ENCODE data around the gene ATP6AP2.
A peak's percentile ranks its signal among the peaks of the same experiment; 100 is the strongest.
"Not testable (repeated sequence)": the region's sequence is repeated elsewhere in the genome, so short reads cannot be mapped to it uniquely, and the experiment has no call there.

Gene ATP6AP2

GRCh38 chrX:40576291-40576690 lies 4.5 kb upstream of the ATP6AP2 start:
- no peak for ATAC-seq

DNA sequence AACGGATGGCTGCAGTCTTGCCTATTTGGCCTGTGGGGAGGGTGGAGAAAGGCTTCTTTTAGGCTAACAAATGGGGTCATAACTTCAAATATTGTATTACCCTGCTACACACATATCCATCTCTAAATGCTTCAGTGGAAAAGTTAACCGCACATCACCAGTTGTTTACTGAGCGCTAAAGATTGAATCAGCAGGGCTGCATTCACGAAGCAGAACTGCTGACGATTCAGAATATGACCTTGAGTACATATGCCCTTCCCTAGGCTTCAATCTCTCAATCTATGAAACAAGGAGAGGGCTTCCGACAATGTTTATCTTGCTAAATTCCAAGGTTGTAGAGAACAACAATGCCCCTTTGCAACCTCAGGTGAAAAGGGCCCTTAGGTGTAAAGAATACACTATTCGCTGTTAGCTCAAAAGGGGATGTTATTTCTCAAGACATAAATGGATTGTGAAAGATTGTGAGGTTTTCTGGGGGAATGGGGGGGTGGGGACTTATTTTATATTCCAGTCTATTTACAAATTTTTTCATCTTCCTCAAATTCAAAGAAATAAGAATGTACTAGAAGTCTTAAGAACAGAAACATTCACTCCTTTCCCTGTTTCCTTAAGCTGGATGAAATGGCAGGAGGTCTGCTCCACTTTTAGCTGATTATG lies 2.6 kb upstream of the ATP6AP2 start:
- ATAC-seq, result no peak

- ATAC-seq, result no peak
Measured at GRCh38 chrX:40579141-40579540, 1.6 kb upstream of the ATP6AP2 start.

- peak in 1 of 2 donors; percentile 30 for ATAC-seq
Measured at GRCh38 chrX:40579900-40580536, 752 bp upstream of the ATP6AP2 start.

GRCh38 chrX:40581336-40581920 lies 658 bp downstream of the ATP6AP2 start:
- peak in 1 of 2 donors; percentile 2 for ATAC-seq

DNA sequence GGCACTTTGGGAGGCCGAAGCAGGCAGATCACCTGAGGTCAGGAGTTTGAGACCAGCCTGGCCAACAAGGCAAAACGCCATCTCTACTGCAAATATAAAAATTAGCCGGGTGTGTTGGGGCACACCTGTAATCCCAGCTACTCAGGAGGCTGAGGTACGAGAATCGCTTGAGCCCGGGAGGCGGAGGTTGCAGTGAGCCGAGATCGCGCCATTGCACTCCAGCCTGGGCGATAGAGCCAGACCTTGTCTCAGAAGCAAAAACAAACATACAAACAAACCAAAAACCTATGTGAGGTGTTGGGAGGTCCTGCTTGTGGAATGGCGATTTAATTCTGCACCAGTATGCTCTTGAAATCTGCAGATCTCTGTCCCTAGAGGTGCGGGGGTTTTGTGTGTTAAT lies 1.4 kb downstream of the ATP6AP2 start:
- not testable (repeated sequence) for ATAC-seq

GRCh38 chrX:40582811-40583210 lies 2.0 kb downstream of the ATP6AP2 start:
- ATAC-seq, result no peak

DNA sequence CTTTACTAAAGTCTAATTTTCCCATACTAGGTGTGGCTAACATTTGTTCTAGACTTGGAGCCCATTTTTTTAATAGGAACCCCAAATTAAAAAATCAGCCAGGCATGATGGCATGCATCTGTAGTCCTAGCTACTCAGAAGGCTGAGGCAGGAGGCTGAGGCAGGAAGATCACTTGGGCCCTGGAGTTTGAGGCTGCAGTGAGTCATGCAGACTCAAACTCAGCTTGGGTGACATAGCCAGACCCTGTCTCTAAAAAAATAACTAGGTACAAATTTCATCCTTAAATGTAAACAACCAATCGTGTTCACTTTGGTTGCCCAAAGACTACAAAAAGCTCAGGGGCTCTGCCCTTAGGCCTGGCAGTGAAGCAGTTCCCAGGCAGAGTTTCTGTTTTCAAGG lies 6.9 kb downstream of the ATP6AP2 start:
- ATAC-seq, result peak; percentile 32 to 41

GRCh38 chrX:40589616-40590321 lies 9.0 kb downstream of the ATP6AP2 start:
- ATAC-seq, result peak; percentile 95 to 97

GRCh38 chrX:40603446-40603845 lies 22.7 kb downstream of the ATP6AP2 start:
- ATAC-seq, result no peak

DNA sequence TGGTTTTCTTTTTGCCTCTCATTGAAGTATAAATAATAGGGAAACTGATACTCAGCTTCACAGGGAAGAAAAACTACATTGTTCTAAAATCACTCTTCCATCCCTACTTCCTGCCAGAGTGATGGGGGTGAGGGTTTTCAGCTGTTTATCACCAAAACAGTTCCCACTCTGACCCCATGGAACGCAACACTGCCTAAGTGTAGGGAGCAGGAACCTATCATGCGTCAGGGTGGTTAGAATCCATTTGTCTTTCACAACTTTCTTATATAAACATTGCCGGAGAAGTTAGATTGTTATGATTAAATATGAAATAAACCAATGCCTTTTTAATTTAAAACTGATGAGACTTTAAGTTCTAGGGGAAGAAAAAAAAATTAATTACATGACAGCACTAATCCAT lies 26.6 kb downstream of the ATP6AP2 start:
- ATAC-seq, result no peak

DNA sequence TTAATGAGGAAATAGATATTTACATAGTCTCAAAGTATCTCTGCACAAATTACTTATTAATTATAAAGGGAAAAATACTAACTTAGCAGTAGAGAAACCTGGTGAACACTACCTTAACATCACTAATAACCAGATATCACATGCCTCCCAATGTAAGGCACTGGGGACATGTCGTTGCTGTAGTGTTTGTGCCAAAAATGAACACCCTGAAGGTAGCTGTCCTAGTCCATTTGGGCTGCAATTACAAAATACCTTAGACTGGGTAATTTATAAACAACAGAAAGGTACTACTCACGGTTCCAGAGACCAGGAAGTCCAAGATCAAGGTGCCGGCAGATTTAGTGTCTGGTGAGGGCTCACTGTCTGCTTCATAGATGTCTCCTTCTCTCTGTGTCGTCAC lies 31.7 kb downstream of the ATP6AP2 start:
- ATAC-seq, result no peak

DNA sequence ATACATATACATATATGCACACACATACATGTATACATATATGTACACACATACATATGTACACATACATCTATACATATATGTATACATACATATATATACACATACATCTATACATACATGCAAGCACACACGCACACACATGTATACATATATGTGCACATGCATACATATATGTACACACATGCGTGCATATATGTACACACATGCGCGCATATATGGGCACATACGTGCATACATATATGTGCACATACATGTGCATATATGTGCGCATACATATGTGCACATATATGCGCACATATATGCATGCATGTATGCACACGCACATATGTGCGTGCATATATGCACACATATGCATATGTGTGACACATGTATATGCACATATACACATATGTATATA lies 35.2 kb downstream of the ATP6AP2 start:
- no peak for ATAC-seq

GRCh38 chrX:40617566-40617965 lies 36.8 kb downstream of the ATP6AP2 start:
- ATAC-seq, result no peak

DNA sequence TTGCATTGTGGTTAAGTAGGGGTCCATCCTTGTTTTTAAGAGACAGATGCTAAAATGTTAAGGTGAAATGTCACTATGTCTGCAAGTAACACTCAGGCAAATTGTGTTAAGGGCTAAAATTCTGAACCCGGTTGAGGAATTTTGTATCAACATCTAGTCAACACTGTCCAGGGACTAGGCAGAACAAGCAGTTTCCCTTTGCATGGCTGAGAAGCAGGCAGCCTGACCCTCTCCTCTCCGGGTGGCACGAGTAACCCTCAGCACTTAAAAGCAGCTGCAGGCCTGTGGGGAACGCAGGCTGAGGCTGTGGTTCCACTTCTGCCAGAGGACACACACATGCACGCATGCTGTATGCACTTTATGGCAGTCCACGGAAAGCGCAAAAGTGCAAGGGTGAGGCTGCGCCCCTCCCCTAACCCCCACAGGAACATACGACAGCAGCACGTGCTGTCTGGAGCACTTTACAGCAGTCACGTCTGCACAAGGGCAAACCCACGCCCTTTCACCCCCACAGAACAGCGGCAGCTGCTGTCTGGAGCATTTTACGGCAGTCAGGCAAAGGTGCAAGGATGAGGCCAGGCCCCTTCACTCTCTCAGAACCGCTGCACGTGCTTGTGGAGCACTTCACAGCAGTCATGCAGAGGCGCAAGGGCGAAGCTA lies 41.8 kb downstream of the ATP6AP2 start:
- ATAC-seq, result no peak

- ATAC-seq, result no peak
Measured at GRCh38 chrX:40623139-40623536, 42.4 kb downstream of the ATP6AP2 start, which contains the start of gene MPC1L. TSS of gene MPC1L (plus strand) at chrX:40623428. CDS start at chrX:40623566, 138 bp downstream.

GRCh38 chrX:40623665-40624064 lies 42.9 kb downstream of the ATP6AP2 start:
- ATAC-seq, result no peak

DNA sequence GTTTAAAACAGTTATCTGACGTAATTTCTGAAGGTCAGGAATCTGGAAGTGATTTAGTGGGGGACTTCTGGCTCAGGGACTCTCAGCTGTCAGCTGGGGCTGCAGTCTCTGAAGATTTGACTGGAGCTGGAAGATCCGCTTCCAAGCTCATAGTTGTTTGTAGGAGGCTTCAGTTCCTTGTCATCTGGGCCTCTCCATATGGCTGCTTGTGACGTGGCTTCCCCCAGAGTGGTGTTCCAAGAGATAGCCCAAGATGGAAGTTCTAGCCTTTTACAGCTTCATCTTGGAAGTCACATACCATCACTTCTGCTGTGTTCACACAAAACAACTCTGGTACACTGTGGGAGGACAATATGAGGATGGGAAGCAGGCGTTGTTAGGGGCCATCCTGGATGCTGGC lies 44.5 kb downstream of the ATP6AP2 start:
- ATAC-seq, result no peak

DNA sequence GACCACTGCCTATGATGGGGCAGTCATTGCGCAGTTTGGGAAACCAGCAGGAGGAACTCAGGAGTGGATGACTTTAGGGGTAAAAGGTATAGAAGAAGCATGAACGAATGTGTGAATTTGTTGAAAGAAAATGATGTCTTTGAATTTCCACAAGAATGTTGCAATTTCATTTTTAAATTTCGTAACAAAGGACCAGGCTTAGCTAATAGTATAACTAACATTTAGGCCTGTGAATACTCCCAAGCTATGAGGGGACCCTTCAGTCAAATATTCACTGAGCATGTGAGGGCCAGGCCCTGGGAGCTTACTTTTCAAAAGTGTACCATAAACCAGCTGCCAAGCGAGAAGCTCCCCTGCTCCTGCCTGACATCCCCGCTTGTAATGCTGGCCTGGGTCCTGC lies 47.7 kb downstream of the ATP6AP2 start:
- no peak for ATAC-seq

DNA sequence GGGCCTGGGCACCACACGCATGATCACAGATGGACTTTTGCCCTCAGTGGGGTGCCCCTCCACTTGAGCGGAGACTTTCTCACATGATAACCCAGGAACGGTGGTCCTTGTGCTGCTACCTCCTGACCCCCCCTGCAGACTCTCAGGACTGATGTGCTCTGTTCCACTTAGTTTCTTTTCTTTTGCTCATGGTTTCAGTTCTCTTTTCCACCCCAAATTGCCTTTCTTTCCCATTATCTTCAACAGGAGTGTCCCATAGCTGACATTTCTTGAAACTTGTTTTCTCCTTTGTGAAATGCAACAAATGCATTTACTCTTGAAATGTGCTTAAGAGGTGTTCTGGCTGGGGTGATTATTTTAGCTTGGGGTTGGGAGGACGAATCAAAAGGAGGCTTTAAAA lies 51.4 kb downstream of the ATP6AP2 start:
- ATAC-seq, result no peak

DNA sequence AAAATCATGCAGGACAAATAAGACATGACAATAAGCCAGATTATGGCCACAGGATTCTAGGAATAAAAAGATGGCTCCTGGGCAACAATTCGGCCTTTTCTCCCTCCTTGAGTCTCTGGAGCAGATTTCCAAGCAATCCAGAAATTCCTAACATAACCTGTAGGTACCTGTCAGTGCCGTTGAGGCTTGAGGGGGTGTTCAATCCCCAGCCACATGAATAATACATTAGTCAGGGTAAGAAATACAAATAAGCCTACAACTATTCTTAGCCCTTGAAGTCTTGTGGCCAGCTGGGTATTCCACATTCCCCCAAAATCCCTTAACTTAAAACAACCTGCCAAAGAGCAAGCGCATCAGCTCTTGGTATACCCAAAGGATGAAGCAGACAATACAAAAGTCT lies 56.9 kb downstream of the ATP6AP2 start:
- no peak for ATAC-seq

- ATAC-seq, result no peak
Measured at GRCh38 chrX:40644176-40644575, 63.4 kb downstream of the ATP6AP2 start.

- ATAC-seq, result peak; percentile 38 to 54
Measured at GRCh38 chrX:40644821-40645358, 64.1 kb downstream of the ATP6AP2 start.
